ENCODE results near the gene SOX4.

GRCh38 chr6:21555197-21555596, 38.4 kb upstream of the SOX4 start:
- TF ChIP-seq CTCF (conservative IDR thresholded peaks at IDR 0.05; ENCODE audit: low read depth in 2 of 2): no peak
- no peak for TF ChIP-seq REST (IDR thresholded peaks at IDR 0.05; ENCODE audit: unreplicated experiment)
- no peak for TF ChIP-seq POLR2AphosphoS5 (IDR thresholded peaks at IDR 0.05; ENCODE audit: low read depth)
- TF ChIP-seq EZH2 (IDR thresholded peaks at IDR 0.05; ENCODE audit: low read depth, unreplicated experiment): no peak
- TF ChIP-seq EZH2phosphoT487 (IDR thresholded peaks at IDR 0.05; ENCODE audit: unreplicated experiment): no peak
- no peak for TF ChIP-seq CREB1 (CRISPR knock-in tag; IDR thresholded peaks at IDR 0.05; ENCODE audit: low read depth)
- TF ChIP-seq JUNB (IDR thresholded peaks at IDR 0.05; ENCODE audit: unreplicated experiment): no peak
- TF ChIP-seq NANOG (IDR thresholded peaks at IDR 0.05; ENCODE audit: borderline replicate concordance): no peak
- no peak for TF ChIP-seq ETS1 (IDR thresholded peaks at IDR 0.05)
- no peak for TF ChIP-seq ZNF331 (CRISPR knock-in tag; IDR thresholded peaks at IDR 0.05; ENCODE audit: low read depth)
- no peak for TF ChIP-seq STAT1 (IDR thresholded peaks at IDR 0.05; ENCODE audit: unreplicated experiment)
- TF ChIP-seq ZNF462 (CRISPR knock-in tag; IDR thresholded peaks at IDR 0.05): no peak

Data from GM23338 (cell line).